ENCODE data around the gene SYS1.

SYS1 gene

DNA sequence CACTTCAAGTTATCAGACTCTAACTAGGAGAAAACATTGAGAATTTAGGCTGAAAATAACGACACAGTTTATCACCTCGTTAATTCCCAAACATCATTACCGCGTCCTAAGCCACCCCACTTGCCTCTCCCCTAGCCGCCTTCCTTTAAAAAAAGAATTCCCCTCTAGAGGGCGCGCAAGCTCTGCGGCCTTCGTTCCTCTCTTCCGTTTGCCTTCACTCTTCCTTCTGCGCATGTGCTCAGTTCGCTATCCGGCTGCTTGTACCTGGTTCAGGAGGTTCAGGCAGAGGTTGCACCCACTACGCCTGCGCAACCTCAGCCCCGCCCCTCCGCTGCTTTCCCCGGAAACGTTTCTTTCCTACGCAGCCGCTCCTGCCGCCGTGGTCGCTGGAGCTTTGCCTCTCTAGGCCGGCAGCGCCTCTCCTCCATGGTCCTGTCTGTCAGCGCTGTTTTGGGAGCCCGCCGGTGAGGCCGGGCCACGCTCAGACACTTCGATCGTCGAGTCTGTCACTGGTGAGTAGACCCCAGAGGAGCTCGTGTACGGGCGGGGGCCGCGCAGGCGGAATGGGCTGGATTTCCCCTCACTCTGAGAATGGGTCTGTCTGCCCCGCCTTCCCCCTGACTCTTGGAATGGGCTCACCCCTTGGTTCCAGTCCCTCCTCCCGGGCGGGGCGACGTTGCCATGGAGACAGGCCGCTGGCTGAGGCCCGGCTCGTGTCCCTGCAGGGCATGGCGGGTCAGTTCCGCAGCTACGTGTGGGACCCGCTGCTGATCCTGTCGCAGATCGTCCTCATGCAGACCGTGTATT lies at the start of gene SYS1:
SYS1 (plus strand) TSS at position 353 of the 807 bp plus-strand sequence; CDS start at position 729, 376 bp downstream.
- DNase-seq = peak; percentile 99

DNA sequence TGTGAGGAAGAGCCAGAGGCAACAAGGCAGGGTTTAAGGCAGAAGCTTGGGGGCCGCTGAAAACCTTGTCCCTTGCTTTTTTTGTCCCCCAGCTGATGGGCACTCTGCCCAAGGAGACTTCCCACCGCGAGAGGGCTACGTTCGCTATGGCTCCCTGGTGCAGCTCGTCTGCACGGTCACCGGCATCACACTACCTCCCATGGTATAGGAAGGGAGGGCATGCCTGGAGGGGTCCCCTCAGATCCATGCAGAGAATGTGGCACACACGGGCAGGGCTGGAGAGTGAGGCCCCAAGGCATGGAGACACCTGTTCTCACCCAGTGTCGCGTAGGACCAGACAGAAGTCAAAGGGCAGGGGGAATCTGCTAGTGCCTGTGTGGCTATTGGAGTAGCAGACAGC lies 49.0 kb upstream of the SYS1 start:
- no peak for DNase-seq

- no peak for DNase-seq
These were observed 47.3 kb upstream of the SYS1 start for GRCh38 chr20:45315672-45316071.

GRCh38 chr20:45316150-45317080 lies 46.5 kb upstream of the SYS1 start:
- no peak for DNase-seq

GRCh38 chr20:45317826-45318225 lies 45.1 kb upstream of the SYS1 start:
- no peak for DNase-seq

- DNase-seq = no peak
These were observed 44.5 kb upstream of the SYS1 start for GRCh38 chr20:45318386-45318939.

GRCh38 chr20:45318948-45319347 lies 44.0 kb upstream of the SYS1 start:
- DNase-seq = no peak

DNA sequence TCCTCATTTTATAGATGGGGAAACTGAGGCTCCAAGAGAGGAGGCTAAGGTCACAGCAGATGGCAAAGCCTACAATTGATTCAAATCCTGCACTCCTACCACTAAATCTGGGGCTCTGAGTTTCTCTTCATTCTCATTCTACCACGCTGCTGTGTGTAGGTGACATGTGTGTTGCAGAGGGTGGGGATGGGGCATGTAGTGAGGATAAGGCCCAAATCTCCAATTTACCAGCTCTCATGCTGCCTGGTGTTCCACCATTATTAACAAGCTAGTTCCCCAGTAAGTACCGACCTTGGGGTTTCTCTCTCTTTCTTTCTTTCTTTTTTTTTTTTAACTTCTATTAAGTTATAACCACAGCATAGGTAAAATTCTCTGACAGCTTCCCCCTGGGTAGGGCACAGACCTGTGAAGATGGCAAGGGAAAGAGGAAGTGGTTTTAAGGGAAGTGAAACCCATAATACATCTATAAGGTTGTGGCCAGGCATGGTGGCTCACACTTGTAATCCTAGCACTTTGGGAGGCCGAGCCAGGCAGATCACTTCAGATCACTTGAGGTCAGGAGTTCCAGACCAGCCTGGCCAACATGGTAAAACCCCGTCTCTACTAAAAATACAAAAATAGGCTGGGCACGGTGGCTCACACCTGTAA lies 41.9 kb upstream of the SYS1 start:
- no peak for DNase-seq

GRCh38 chr20:45322952-45323383 lies 40.0 kb upstream of the SYS1 start:
- peak; percentile 56 for DNase-seq

GRCh38 chr20:45323731-45324130 lies 39.2 kb upstream of the SYS1 start:
- no peak for DNase-seq

DNA sequence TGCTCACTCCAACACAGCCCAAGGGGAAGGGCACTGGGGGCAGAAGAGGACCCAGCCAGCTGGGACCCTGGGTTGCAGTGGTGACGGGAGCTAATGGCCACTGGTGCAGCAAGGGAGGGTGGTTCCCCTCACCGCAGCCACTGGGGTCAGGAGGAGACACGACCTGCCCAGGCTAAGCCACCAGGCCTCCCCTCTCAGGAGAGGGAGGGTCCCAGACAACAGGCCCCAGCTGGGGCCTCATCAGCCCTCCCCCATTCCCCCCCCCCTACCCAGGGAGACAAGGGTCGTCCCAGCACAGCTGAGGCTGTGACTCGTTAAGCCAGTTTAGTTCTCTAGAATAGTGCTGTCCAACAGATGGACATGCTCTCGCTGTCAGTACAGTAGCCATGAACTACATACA lies 37.6 kb upstream of the SYS1 start:
- no peak for DNase-seq

DNA sequence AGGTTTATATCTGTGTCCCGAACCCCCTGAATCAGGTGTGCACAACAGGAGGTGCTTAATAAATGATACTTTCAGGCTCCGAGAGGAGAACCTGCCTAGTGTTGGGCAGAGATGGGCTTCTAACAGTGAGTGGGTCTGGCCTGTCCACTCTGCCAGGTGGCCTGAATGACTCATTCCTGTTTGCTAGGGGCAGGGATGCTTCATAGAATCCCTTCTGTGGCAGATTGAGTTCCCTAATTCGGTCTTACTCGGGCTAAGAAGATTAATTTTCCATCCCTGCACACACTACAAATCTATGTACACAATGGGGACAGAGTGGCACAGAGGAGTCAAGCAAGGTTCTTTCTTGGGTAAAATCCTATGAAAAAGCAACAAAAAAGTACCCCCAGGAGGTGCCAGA lies 34.5 kb upstream of the SYS1 start:
- DNase-seq = no peak

- no peak for DNase-seq
These were observed 33.2 kb upstream of the SYS1 start for GRCh38 chr20:45329497-45330319.

DNA sequence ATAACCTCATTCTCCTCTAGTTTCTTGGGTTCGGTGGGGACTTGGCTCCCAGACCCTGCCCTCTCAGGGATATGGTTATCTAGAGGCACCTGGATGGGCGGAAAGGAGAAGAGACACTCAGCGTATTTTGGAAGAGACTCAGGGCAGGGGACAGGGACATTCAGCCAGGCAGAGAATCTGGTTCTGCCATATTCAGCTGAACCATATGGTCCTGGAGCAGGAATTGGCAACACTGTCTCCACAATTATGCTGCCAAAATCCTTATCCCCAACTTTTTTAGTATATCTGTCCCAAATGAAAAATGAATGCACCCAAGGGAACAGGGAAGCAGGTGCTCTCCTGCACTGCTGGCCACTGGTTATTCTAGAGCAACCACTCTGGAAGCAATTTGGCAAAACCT lies 32.5 kb upstream of the SYS1 start:
- no peak for DNase-seq

DNA sequence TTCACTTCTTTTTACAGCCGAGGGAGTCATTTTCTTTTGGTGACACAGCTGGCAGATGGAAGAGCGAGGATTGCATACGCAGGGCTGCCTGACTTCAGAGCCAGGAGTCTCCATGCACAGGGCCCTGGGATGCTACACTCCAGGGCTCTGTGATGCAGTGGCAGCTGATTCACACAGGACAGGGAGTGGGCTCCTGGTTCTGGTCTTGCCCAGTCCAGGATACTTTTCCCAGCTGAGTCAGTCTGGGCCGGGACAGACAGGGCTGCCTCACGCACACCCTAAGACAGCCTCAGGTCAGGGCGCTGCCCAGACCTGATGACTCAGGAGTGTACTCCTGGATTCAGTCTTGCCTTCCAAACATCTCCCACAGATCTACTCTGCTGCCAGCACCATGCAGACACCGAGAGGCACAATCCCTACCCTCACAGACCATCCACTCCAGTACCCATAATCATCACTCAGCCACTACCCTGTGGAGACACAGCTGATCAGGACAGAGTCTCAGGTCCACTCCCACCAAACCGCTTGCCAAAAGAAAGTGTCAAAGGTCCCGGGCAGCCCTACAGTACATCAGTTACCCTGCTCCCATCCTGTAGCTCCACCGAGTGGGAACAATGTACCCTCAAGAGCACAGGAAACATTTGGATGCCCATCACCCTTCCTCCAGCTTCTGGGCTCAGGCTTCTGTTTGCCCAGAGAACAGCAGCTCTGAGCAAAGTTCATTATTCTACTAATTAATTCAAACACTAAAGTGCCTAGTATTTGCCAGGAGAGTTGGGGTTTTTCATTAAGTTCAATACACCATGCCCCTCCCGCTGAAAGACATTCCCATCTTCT lies 26.2 kb upstream of the SYS1 start:
- DNase-seq = no peak

- no peak for DNase-seq
These were observed 25.4 kb upstream of the SYS1 start for GRCh38 chr20:45337367-45338120.

- no peak for DNase-seq
These were observed 24.6 kb upstream of the SYS1 start for GRCh38 chr20:45338121-45339030.

GRCh38 chr20:45339084-45339483 lies 23.9 kb upstream of the SYS1 start:
- DNase-seq = no peak

- no peak for DNase-seq
These were observed 23.2 kb upstream of the SYS1 start for GRCh38 chr20:45339799-45340198.
